GM12875 (cell line): ENCODE results near the gene LECT2.

Experiments used
- H3K4me3 ChIP-seq: one replicate; pipeline ENCODE4 v1.5.1; 2011; ENCODE audit warnings: low read depth, low read length, control low read depth
- CTCF ChIP-seq: IDR thresholded peaks from 2 replicates; pipeline ENCODE4 v1.5.1; 2011; ENCODE audit warnings: low read depth, mild to moderate bottlenecking, control low read depth, inconsistent platforms, low read length, moderate library complexity, borderline replicate concordance; ENCODE audit not compliant: insufficient read depth

LECT2 gene

GRCh38 chr5:135900276-135900675, 54.5 kb downstream of the LECT2 start:
- H3K4me3 ChIP-seq: no peak overlapping the region
- no peak for TF ChIP-seq CTCF

- no peak for TF ChIP-seq CTCF
- H3K4me3 ChIP-seq: no peak overlapping the region
These were observed 56.1 kb downstream of the LECT2 start for GRCh38 chr5:135898651-135899050.
